HepG2 (cell line): ENCODE measurements around the gene AUH. TPM values are rescaled to one million over a fixed set of nuclear protein-coding genes. Genes with fewer than 3 reads are reported as not detected.

Source experiments
- CC2D1A ChIP-seq: sonication (generic); formaldehyde crosslinking; IDR thresholded peaks from 2 replicates; pipeline ENCODE4 v1.8.1; 2023; ENCODE audit warnings: mild to moderate bottlenecking, missing genetic modification reagents
- FOXM1 ChIP-seq: sonication (generic); formaldehyde crosslinking; IDR thresholded peaks from 2 replicates; pipeline ENCODE4 v1.5.0; 2020; ENCODE audit warnings: missing genetic modification reagents
- HMGXB4 ChIP-seq, 2 experiments: sonication (generic) in 1 of 2; formaldehyde crosslinking in 1 of 2; IDR thresholded peaks; 2 replicates each; pipeline versions ENCODE4 v1.4.0 to v1.6.1; 2018 to 2020; ENCODE audit warnings: missing genetic modification reagents in 2 of 2, borderline replicate concordance in 1 of 2, low read depth in 1 of 2, mild to moderate bottlenecking in 1 of 2, missing biosample characterization in 1 of 2
- JARID2 ChIP-seq: sonication (generic); formaldehyde crosslinking; IDR thresholded peaks from 2 replicates; pipeline ENCODE4 v1.8.1; 2023; ENCODE audit warnings: missing genetic modification reagents, inconsistent platforms; ENCODE audit not compliant: insufficient replicate concordance
- KDM1A ChIP-seq: IDR thresholded peaks from 2 replicates; pipeline ENCODE4 v1.6.1; 2016; ENCODE audit warnings: missing compliant biosample characterization
- POGK ChIP-seq: sonication (generic); formaldehyde crosslinking; conservative IDR thresholded peaks from 2 replicates; pipeline ENCODE4 v1.8.0; 2022; ENCODE audit warnings: mild to moderate bottlenecking, moderate library complexity, missing genetic modification reagents
- RXRA ChIP-seq: sonication (generic); formaldehyde crosslinking; IDR thresholded peaks from 2 replicates; pipeline ENCODE4 v1.5.1; 2020; ENCODE audit warnings: missing genetic modification reagents
- SP4 ChIP-seq: sonication (generic); formaldehyde crosslinking; IDR thresholded peaks from 2 replicates; pipeline ENCODE4 v1.8.1; 2023; ENCODE audit warnings: mild to moderate bottlenecking, missing genetic modification reagents
- TMF1 ChIP-seq: sonication (generic); formaldehyde crosslinking; IDR thresholded peaks from 2 replicates; pipeline ENCODE4 v1.8.1; 2022; ENCODE audit warnings: low read depth, missing genetic modification reagents
- XBP1 ChIP-seq: sonication (generic); formaldehyde crosslinking; IDR thresholded peaks from 2 replicates; pipeline ENCODE4 v1.5.0; 2020; ENCODE audit warnings: missing genetic modification reagents
- YEATS2 ChIP-seq: sonication (generic); formaldehyde crosslinking; IDR thresholded peaks from 2 replicates; pipeline ENCODE4 v1.4.0; 2020; ENCODE audit warnings: missing genetic modification reagents, borderline replicate concordance
- ZKSCAN5 ChIP-seq: sonication (generic); formaldehyde crosslinking; IDR thresholded peaks from 2 replicates; pipeline ENCODE4 v1.5.1; 2020; ENCODE audit warnings: mild to moderate bottlenecking, missing genetic modification reagents
- ZNF350 ChIP-seq: sonication (generic); formaldehyde crosslinking; IDR thresholded peaks from 2 replicates; pipeline ENCODE4 v1.4.0; 2020; ENCODE audit warnings: mild to moderate bottlenecking, low read depth, missing genetic modification reagents, borderline replicate concordance
- ZNF430 ChIP-seq: sonication (generic); formaldehyde crosslinking; IDR thresholded peaks from 2 replicates; pipeline ENCODE4 v1.9.0; 2021; ENCODE audit warnings: mild to moderate bottlenecking, missing genetic modification reagents
- ZNF451 ChIP-seq: sonication (generic); formaldehyde crosslinking; IDR thresholded peaks from 2 replicates; pipeline ENCODE4 v1.5.0; 2020; ENCODE audit warnings: mild to moderate bottlenecking, missing genetic modification reagents
- ZNF687 ChIP-seq: sonication (generic); formaldehyde crosslinking; IDR thresholded peaks from 2 replicates; pipeline ENCODE4 v1.5.1; 2020; ENCODE audit warnings: mild to moderate bottlenecking, missing genetic modification reagents, moderate library complexity
- ZXDC ChIP-seq: sonication (generic); formaldehyde crosslinking; IDR thresholded peaks from 2 replicates; pipeline ENCODE4 v1.5.0; 2020; ENCODE audit warnings: mild to moderate bottlenecking, missing genetic modification reagents
- polyA plus RNA-seq, 8 experiments: library from polyadenylated mRNA; depleted of rRNA in 3 of 8; stranded (reverse) in 7 of 8; unstranded in 1 of 8; fragments of >200 nt; fragmentation: Illumina TruSeq in 4 of 8; extraction: Trizol in 4 of 8; gene quantifications; 2 replicates each; pipeline versions ENCODE4 v1.2.1 to v1.2.3, GENCODE V29; 2011 to 2016; ENCODE audit warnings: low read depth in 4 of 8, missing spikeins in 1 of 8, mixed read lengths in 1 of 8; ENCODE audit not compliant: insufficient read depth in 1 of 8
- total RNA-seq, 5 experiments: library from RNA; depleted of rRNA; stranded (reverse); fragments of >200 nt; fragmentation: Illumina TruSeq; extraction: Trizol; gene quantifications; 2 replicates each; pipeline ENCODE4 v1.2.3, GENCODE V29; 2016; ENCODE audit warnings: low read depth in 1 of 5

AUH gene
- total and polyA plus RNA-seq, 2 of the 13 experiments (the other 11 are each of a cell fraction or from before 2014, with no cell fraction given): 25.8 to 31.9 TPM

- TF ChIP-seq CC2D1A (CRISPR knock-in tag): no peak
- TF ChIP-seq TMF1 (CRISPR knock-in tag): 0 out of 2 replicates have a peak, but pooled peaks have one; percentile 72
- TF ChIP-seq ZKSCAN5: peak; percentile 81
- peak; percentile 30 to 53; a peak in 1 of 4 replicates for TF ChIP-seq HMGXB4 (CRISPR knock-in tag; IDR thresholded peaks at IDR 0.05; ENCODE audit: borderline replicate concordance in 1 of 2, low read depth in 1 of 2)
- peak; percentile 60; the same call in 1 of the 2 replicates for TF ChIP-seq POGK (CRISPR knock-in tag)
- peak; percentile 85 for TF ChIP-seq ZNF687
- no peak for TF ChIP-seq ZNF350
- TF ChIP-seq FOXM1 (CRISPR knock-in tag): 0 out of 2 replicates have a peak, but pooled peaks have one; percentile 33
- 0 out of 2 replicates have a peak, but pooled peaks have one; percentile 10 for TF ChIP-seq XBP1 (CRISPR knock-in tag)
- no peak for TF ChIP-seq KDM1A (CRISPR knock-in tag)
- TF ChIP-seq YEATS2 (CRISPR knock-in tag): no peak
- TF ChIP-seq ZXDC (CRISPR knock-in tag): 0 out of 2 replicates have a peak, but pooled peaks have one; percentile 60
- peak; percentile 78; the same call in 1 of the 2 replicates for TF ChIP-seq ZNF430 (CRISPR knock-in tag)
- peak; percentile 85; the same call in 1 of the 2 replicates for TF ChIP-seq ZNF451 (CRISPR knock-in tag)
- no peak for TF ChIP-seq JARID2 (CRISPR knock-in tag)
- TF ChIP-seq SP4 (CRISPR knock-in tag): peak; percentile 46; the same call in 1 of the 2 replicates
- TF ChIP-seq RXRA: peak; percentile 25; the same call in 1 of the 2 replicates
These were observed at the start of gene AUH (continued) for GRCh38 chr9:91361291-91362050.
